Measurements from ENCODE around the gene PXN. TPM values are rescaled to one million over a fixed set of nuclear protein-coding genes. Genes with fewer than 3 reads are reported as not detected.

The PXN gene
- total and polyA plus RNA-seq, 2 of the 13 experiments (the other 11 are each of a cell fraction or from before 2014, with no cell fraction given): 13.6 to 14.2 TPM

GRCh38 chr12:120194534-120195395, 70.8 kb downstream of the PXN start, which contains the start of gene GCN1 (continued):
- TF ChIP-seq ZNF609 (CRISPR knock-in tag; IDR thresholded peaks at IDR 0.05; ENCODE audit: borderline replicate concordance) (peak; percentile 41; the same call in 1 of the 2 replicates), ZFP36L1 (CRISPR knock-in tag; IDR thresholded peaks at IDR 0.05) (no peak), BCL3 (CRISPR knock-in tag; IDR thresholded peaks at IDR 0.05) (peak; percentile 67), HMGXB4 (CRISPR knock-in tag; IDR thresholded peaks at IDR 0.05; ENCODE audit: borderline replicate concordance in 1 of 2, low read depth in 1 of 2) (peak; percentile 73 to 83), ZBTB21 (CRISPR knock-in tag; IDR thresholded peaks at IDR 0.05) (no peak), NCOR1 (IDR thresholded peaks at IDR 0.05; ENCODE audit: borderline replicate concordance, low read length) (0 out of 2 replicates have a peak, but pooled peaks have one; percentile 30), ZNF333 (CRISPR knock-in tag; IDR thresholded peaks at IDR 0.05; ENCODE audit: borderline replicate concordance) (peak; percentile 81; the same call in 1 of the 2 replicates), ZNF552 (CRISPR knock-in tag; IDR thresholded peaks at IDR 0.05; ENCODE audit: borderline replicate concordance) (peak; percentile 45; the same call in 1 of the 2 replicates), ZC3H13 (CRISPR knock-in tag; IDR thresholded peaks at IDR 0.05) (peak; percentile 22; the same call in 1 of the 2 replicates)

All from HepG2 (cell line).